Measurements from ENCODE around the gene ITGA1.

GRCh38 chr5:52867809-52868208, 80.1 kb downstream of the ITGA1 start:
- TF ChIP-seq POLR2A (IDR thresholded peaks at IDR 0.05) (no peak), CTCF (IDR thresholded peaks at IDR 0.05) (no peak), POLR2AphosphoS5 (IDR thresholded peaks at IDR 0.05) (no peak)

Measured in breast epithelium (tissue), 3 donors.